ENCODE data around the gene RTL1.

Gene RTL1

GRCh38 chr14:100834794-100835547 is 68.6 kb downstream of the RTL1 start:
- no peak for DNase-seq (ENCODE audit: low spot score)

GRCh38 chr14:100834082-100834793 is 69.3 kb downstream of the RTL1 start:
- DNase-seq (ENCODE audit: low spot score), result no peak

DNA sequence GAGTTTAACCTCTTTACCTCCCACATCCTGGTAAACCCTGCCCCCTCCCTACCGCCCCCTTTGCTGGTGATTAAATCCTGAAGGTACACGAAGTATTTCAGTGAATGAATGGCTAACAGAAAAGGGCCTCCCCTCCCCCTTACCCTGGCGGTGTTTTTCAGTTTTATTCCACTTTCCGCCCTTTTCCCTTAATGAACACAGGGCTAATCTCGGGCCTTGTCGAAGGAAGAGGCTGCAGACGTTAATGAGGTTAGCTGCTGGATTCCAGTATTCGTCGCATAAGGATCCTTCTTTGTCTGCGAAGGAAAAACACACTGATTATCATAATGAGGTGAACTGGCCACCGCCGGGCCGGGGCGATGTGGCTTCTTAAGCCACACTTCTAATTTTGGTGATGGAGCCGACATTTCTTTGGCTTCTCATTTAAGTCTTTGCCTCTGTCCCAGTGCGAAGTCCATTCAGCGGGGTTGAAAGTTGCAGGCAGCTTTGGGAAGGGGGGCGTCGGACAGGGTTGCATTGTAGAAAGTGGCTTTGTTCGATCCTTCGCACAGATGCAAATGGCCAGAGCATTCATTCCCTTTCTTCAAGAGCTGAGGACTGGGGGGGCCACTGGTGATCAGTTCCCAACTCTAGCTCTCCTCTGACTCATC is 71.1 kb downstream of the RTL1 start:
- DNase-seq (ENCODE audit: low spot score), result no peak

GRCh38 chr14:100830681-100831080 is 72.8 kb downstream of the RTL1 start:
- no peak for DNase-seq (ENCODE audit: low spot score)

All from CD4-positive, alpha-beta T cell treated with Interleukin-15 for 4 hours (primary cell).